H1 (cell line): ENCODE data around the gene CBX2. TPM values are rescaled to one million over a fixed set of nuclear protein-coding genes. Genes with fewer than 3 reads are reported as not detected.

Source experiments
- CTCF ChIA-PET: fragments of 300-600 bp; sonication (Branson Sonifier 250); formaldehyde crosslinking; loops from one replicate; lab custom pipeline; 2021; ENCODE audit not compliant: partially characterized antibody; lab: Charles Lee
- POLR2A ChIA-PET: fragments of 300-600 bp; sonication (Branson Sonifier 250); formaldehyde crosslinking; loops from one replicate; lab custom pipeline; 2021; ENCODE audit warnings: inconsistent platforms; ENCODE audit not compliant: partially characterized antibody; lab: Charles Lee
- DNase-seq, 2 experiments: peaks; one replicate each; pipeline versions ENCODE4 v3.0.0 to v3.0.0-alpha.2; 2010 to 2022; ENCODE audit warnings: low spot score in 2 of 2, low read depth in 1 of 2, mixed read lengths in 1 of 2
- FAIRE-seq: peaks from 2 replicates; lab custom pipeline; 2011; peaks lifted over from hg19 to GRCh38; lab: Jason Lieb, UNC
- H2AFZ ChIP-seq: 2 replicates; pipeline ENCODE4 v1.8.1; 2012; ENCODE audit warnings: low read length, inconsistent platforms
- H2AK5ac ChIP-seq: 2 replicates; pipeline ENCODE4 v1.6.1; 2013; ENCODE audit warnings: low read depth, low read length
- H2BK120ac ChIP-seq: replicated peaks from 2 replicates; pipeline ENCODE3; 2013; ENCODE audit warnings: low read depth, low read length, inconsistent platforms
- H2BK12ac ChIP-seq: 2 replicates; pipeline ENCODE4 v1.6.1; 2013; ENCODE audit warnings: low read depth, low read length
- H2BK15ac ChIP-seq: 2 replicates; pipeline ENCODE4 v1.6.1; 2013; ENCODE audit warnings: low read length
- H2BK20ac ChIP-seq: 2 replicates; pipeline ENCODE4 v1.6.1; 2013; ENCODE audit warnings: low read length
- H2BK5ac ChIP-seq: 2 replicates; pipeline ENCODE4 v1.6.1; 2013; ENCODE audit warnings: low read depth, low read length
- H3K14ac ChIP-seq: 2 replicates; pipeline ENCODE4 v1.6.1; 2013; ENCODE audit warnings: inconsistent platforms; ENCODE audit not compliant: insufficient read length
- H3K18ac ChIP-seq: 2 replicates; pipeline ENCODE4 v1.6.1; 2013; ENCODE audit warnings: low read length; ENCODE audit errors: extremely low read depth
- H3K23ac ChIP-seq: 2 replicates; pipeline ENCODE4 v1.6.1; 2013; ENCODE audit warnings: inconsistent platforms; ENCODE audit not compliant: insufficient read length
- H3K23me2 ChIP-seq: 2 replicates; pipeline ENCODE4 v1.6.1; 2013; ENCODE audit warnings: low read depth, low read length
- H3K27ac ChIP-seq: 2 replicates; pipeline ENCODE4 v1.6.1; 2011; ENCODE audit warnings: low read depth, low read length, inconsistent platforms
- H3K27me3 ChIP-seq, 4 experiments: replicated peaks in 1 of 4; 1 replicate in 1 of 4; 2 replicates in 3 of 4; pipeline versions ENCODE4 v1.6.1 to v1.8.1; 2011 to 2013; ENCODE audit warnings: low read length in 3 of 4, mild to moderate bottlenecking in 3 of 4, inconsistent platforms in 2 of 4, mixed read lengths in 2 of 4, moderate library complexity in 1 of 4; ENCODE audit not compliant: control insufficient read depth in 3 of 4, insufficient read depth in 3 of 4; ENCODE audit errors: extremely low read depth in 1 of 4
- H3K36me3 ChIP-seq, 4 experiments: 2 replicates each; pipeline versions ENCODE4 v1.6.1 to v1.8.1; 2011 to 2013; ENCODE audit warnings: mild to moderate bottlenecking in 4 of 4, low read length in 3 of 4, moderate library complexity in 2 of 4, control low read depth in 1 of 4, inconsistent platforms in 1 of 4; ENCODE audit not compliant: insufficient read depth in 4 of 4, control insufficient read depth in 2 of 4
- H3K4ac ChIP-seq: replicated peaks from 2 replicates; pipeline ENCODE3; 2013; ENCODE audit warnings: low read length, low read depth, mixed read lengths, inconsistent platforms; ENCODE audit not compliant: insufficient read length
- H3K4me1 ChIP-seq, 4 experiments: replicated peaks in 1 of 4; 1 replicate in 1 of 4; 2 replicates in 3 of 4; pipeline versions ENCODE4 v1.6.1 to v1.8.1; 2011 to 2013; ENCODE audit warnings: low read length in 3 of 4, inconsistent platforms in 2 of 4, mixed read lengths in 1 of 4; ENCODE audit not compliant: insufficient read depth in 4 of 4, control insufficient read depth in 3 of 4
- H3K4me2 ChIP-seq, 2 experiments: 2 replicates each; pipeline versions ENCODE4 v1.6.1 to v1.8.1; 2011 to 2013; ENCODE audit warnings: low read depth in 2 of 2, low read length in 2 of 2, control low read depth in 1 of 2, inconsistent platforms in 1 of 2, mild to moderate bottlenecking in 1 of 2; ENCODE audit not compliant: insufficient read depth in 1 of 2
- H3K4me3 ChIP-seq, 4 experiments: fragments of 200-600, 300-600 bp in 1 of 4; sonication (generic), shearing (Covaris generic), sonication (Bioruptor Twin) in 1 of 4; 2 replicates each; pipeline versions ENCODE4 v1.5.1 to v1.8.1; 2011 to 2016; ENCODE audit warnings: low read length in 4 of 4, low read depth in 3 of 4, control low read depth in 2 of 4, inconsistent platforms in 2 of 4, mild to moderate bottlenecking in 2 of 4, mixed read lengths in 1 of 4, moderate library complexity in 1 of 4; ENCODE audit not compliant: insufficient read depth in 2 of 4; ENCODE audit errors: extremely low read depth in 1 of 4
- H3K56ac ChIP-seq: replicated peaks from 2 replicates; pipeline ENCODE3; 2013; ENCODE audit warnings: low read depth, mild to moderate bottlenecking, mixed read lengths, low read length, inconsistent platforms; ENCODE audit not compliant: insufficient read length
- H3K79me1 ChIP-seq: 2 replicates; pipeline ENCODE4 v1.6.1; 2013; ENCODE audit warnings: low read depth, low read length, control low read depth
- H3K79me2 ChIP-seq, 2 experiments: 2 replicates each; pipeline versions ENCODE4 v1.6.1 to v1.8.1; 2012 to 2013; ENCODE audit warnings: low read length in 2 of 2, mild to moderate bottlenecking in 2 of 2, inconsistent platforms in 1 of 2; ENCODE audit not compliant: insufficient read depth in 2 of 2, control insufficient read depth in 1 of 2
- H3K9ac ChIP-seq, 4 experiments: replicated peaks in 1 of 4; 1 replicate in 1 of 4; 2 replicates in 3 of 4; pipeline versions ENCODE4 v1.6.1 to v1.8.1; 2011 to 2013; ENCODE audit warnings: low read depth in 3 of 4, low read length in 3 of 4, control low read depth in 2 of 4, mild to moderate bottlenecking in 2 of 4, moderate library complexity in 2 of 4, inconsistent platforms in 1 of 4; ENCODE audit errors: extremely low read depth in 1 of 4
- H3K9me3 ChIP-seq, 2 experiments: 2 replicates each; pipeline versions ENCODE4 v1.6.1 to v1.8.1; 2012 to 2013; ENCODE audit warnings: mild to moderate bottlenecking in 2 of 2, moderate library complexity in 2 of 2, control low read depth in 1 of 2, inconsistent platforms in 1 of 2, low read depth in 1 of 2, low read length in 1 of 2, mixed read lengths in 1 of 2; ENCODE audit not compliant: insufficient read depth in 2 of 2
- H4K20me1 ChIP-seq, 2 experiments: replicated peaks in 1 of 2; 2 replicates each; pipeline versions ENCODE3 to v1.8.1; 2011 to 2013; ENCODE audit warnings: inconsistent platforms in 2 of 2, low read length in 2 of 2, mild to moderate bottlenecking in 1 of 2; ENCODE audit not compliant: insufficient read depth in 2 of 2, control insufficient read depth in 1 of 2
- H4K5ac ChIP-seq: 2 replicates; pipeline ENCODE4 v1.6.1; 2013; ENCODE audit warnings: low read length, low read depth, mixed read lengths, inconsistent platforms; ENCODE audit not compliant: insufficient read length
- H4K8ac ChIP-seq: 2 replicates; pipeline ENCODE4 v1.8.0; 2013; ENCODE audit warnings: mild to moderate bottlenecking, moderate library complexity, low read length, inconsistent platforms; ENCODE audit not compliant: insufficient read depth; ENCODE audit errors: extremely low read depth
- H4K91ac ChIP-seq: replicated peaks from 2 replicates; pipeline ENCODE3; 2013; ENCODE audit warnings: low read length, mixed read lengths, inconsistent platforms; ENCODE audit not compliant: insufficient read length
- CHD2 ChIP-seq: IDR thresholded peaks from 2 replicates; pipeline ENCODE4 v1.6.1; 2012; ENCODE audit warnings: low read length, improper control_type of control experiment
- CTBP2 ChIP-seq: IDR thresholded peaks from 2 replicates; pipeline ENCODE4 v1.7.0; 2011; ENCODE audit warnings: borderline replicate concordance, mild to moderate bottlenecking, moderate library complexity, mixed read lengths, low read length; ENCODE audit not compliant: insufficient read depth, insufficient read length
- JUN ChIP-seq: IDR thresholded peaks from 2 replicates; pipeline ENCODE4 v1.6.1; 2011; ENCODE audit warnings: low read depth, mild to moderate bottlenecking, improper control_type of control experiment, low read length
- KDM1A ChIP-seq: fragments of 200-600, 300-600 bp; sonication (generic); IDR thresholded peaks from 2 replicates; pipeline ENCODE4 v1.7.1; 2016; ENCODE audit warnings: mild to moderate bottlenecking, low read length, borderline replicate concordance
- PHF8 ChIP-seq: fragments of 200-600 bp; sonication (generic); conservative IDR thresholded peaks from 2 replicates; pipeline ENCODE4 v1.7.1; 2012; ENCODE audit warnings: low read depth, mild to moderate bottlenecking, inconsistent platforms, low read length, moderate library complexity
- RFX5 ChIP-seq: IDR thresholded peaks from 2 replicates; pipeline ENCODE4 v1.6.1; 2011; ENCODE audit warnings: low read depth, low read length, improper control_type of control experiment, borderline replicate concordance
- RNF2 ChIP-seq: fragments of 200-900, 300-1000 bp; sonication (generic); IDR thresholded peaks from 2 replicates; pipeline ENCODE4 v1.7.1; 2016; ENCODE audit warnings: borderline replicate concordance, low read depth, mild to moderate bottlenecking, antibody characterized with exemption, low read length; ENCODE audit not compliant: poor library complexity, severe bottlenecking; ENCODE audit errors: missing control alignments
- SIX5 ChIP-seq: IDR thresholded peaks from 2 replicates; pipeline ENCODE4 v1.6.1; 2011; ENCODE audit warnings: mild to moderate bottlenecking, low read depth, low read length
- SRF ChIP-seq: IDR thresholded peaks from 2 replicates; pipeline ENCODE4 v1.6.1; 2011; ENCODE audit warnings: mild to moderate bottlenecking, low read depth, low read length, moderate library complexity
- TCF12 ChIP-seq: IDR thresholded peaks from 2 replicates; pipeline ENCODE4 v1.6.1; 2011; ENCODE audit warnings: low read depth, mild to moderate bottlenecking, low read length
- YY1 ChIP-seq: IDR thresholded peaks from 2 replicates; pipeline ENCODE4 v1.6.1; 2011; ENCODE audit warnings: low read depth, mild to moderate bottlenecking, low read length
- WGBS, 2 experiments: shearing (Covaris generic) in 1 of 2; methylation state at CpG; one replicate each; pipeline versions ENCODE4 v1.1.6 to v1.1.7; 2013 to 2015; ENCODE audit warnings: low lambda C conversion rate in 2 of 2, mixed read lengths in 2 of 2, inconsistent platforms in 1 of 2, low coverage in 1 of 2, missing lambda C conversion rate in 1 of 2; ENCODE audit not compliant: insufficient replicate concordance in 2 of 2, insufficient coverage in 1 of 2, insufficient read length in 1 of 2; ENCODE audit errors: extremely low coverage in 1 of 2, missing lambda C conversion rate in 1 of 2; 5-methylcytosine and 5-hydroxymethylcytosine counted together
- polyA plus RNA-seq, 7 experiments: library from polyadenylated mRNA; depleted of rRNA in 3 of 7; stranded (reverse) in 5 of 7; unstranded in 2 of 7; fragments of >200 nt in 5 of 7; fragments of 200-250 nt in 2 of 7; gene quantifications; 1 replicate in 5 of 7; 2 replicates in 1 of 7; 4 replicates in 1 of 7; pipeline versions ENCODE4 v1.2.1 to v1.2.3, GENCODE V29; 2011 to 2013; ENCODE audit warnings: missing spikeins in 2 of 7, mixed read lengths in 2 of 7
- total RNA-seq: library from RNA; stranded (reverse); fragmentation: NEBNext Ultra II Directional; extraction: Animal tissue kit (Norgen Biotek cat#: 25700); gene quantifications from 2 replicates; pipeline ENCODE4 v1.2.1, GENCODE V29; 2021
- TF ChIP-seq, protein P1 (sequence below): IDR thresholded peaks from 2 replicates; pipeline ENCODE4 v1.6.1; 2011; ENCODE audit warnings: low read depth, mild to moderate bottlenecking, low read length; ENCODE audit not compliant: insufficient read depth

Gene CBX2
- total and polyA plus RNA-seq, 2 of the 8 experiments (the other 6 are each of a cell fraction or from before 2014, with no cell fraction given) = 64.3 to 83.9 TPM

DNA sequence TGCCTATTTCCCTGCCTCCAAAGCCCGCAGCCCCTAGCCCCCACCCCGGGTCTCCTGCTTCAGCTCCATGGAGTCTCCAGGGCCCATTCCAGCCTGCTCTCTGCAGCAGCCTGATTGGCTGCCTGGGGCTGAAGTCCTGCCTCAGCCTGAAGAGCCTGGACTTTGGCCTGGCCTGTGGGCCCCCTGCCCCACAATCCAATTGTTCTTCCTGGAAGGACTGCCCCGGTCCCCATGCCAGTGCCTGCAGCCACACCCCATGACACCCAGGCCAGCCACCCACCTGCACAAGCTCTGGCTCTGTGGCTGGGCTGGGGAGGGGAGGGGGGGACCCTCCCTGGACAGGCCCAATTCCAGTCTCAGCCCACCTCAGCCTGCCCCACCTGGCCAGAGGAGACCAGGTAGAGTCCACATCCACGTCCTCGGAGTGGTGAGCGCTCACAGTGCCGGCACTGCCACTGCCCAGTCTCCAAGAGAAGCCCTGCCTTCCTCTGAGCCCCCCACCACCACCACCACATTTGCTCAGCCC, 34.9 kb upstream of the CBX2 start:
- H3K9me3 ChIP-seq = no peaks in the 10 kb centered on the region
- ChIA-PET CTCF (interaction anchor here (0.7 to 7.6 kb wide), 16 partner anchors 10 to 262 kb away, joined by 3 to 94 read pairs (median 9); partner anchors contain the start of genes CBX2 and CBX4), POLR2A (interaction anchor here (1.0 to 10.4 kb wide), 3 partner anchors 34 to 46 kb away, joined by 3 to 77 read pairs (median 20); partner anchors contain the start of gene CBX2)
- H2BK15ac ChIP-seq = no peak overlapping the region
- no peak overlapping the region for H3K56ac ChIP-seq
- H3K79me1 ChIP-seq = no peaks in the 10 kb centered on the region
- no peak overlapping the region for H3K4me3 ChIP-seq
- no peak overlapping the region for H2AK5ac ChIP-seq
- H2AFZ ChIP-seq = no peak overlapping the region
- no peak overlapping the region for H2BK120ac ChIP-seq
- 89% methylated on average over 3 of the region's 7 CpGs; no CpG with 5 or more reads in 1 of the 2 experiments for WGBS, 2 experiments
- H4K20me1 ChIP-seq = peaks cover 0 to 11% of the 10 kb centered on the region in 2 experiments
- H2BK5ac ChIP-seq = no peak overlapping the region
- H3K4me1 ChIP-seq = peaks cover 4 to 25% (median 14%) of the 10 kb centered on the region in 4 experiments
- no peak overlapping the region for H3K18ac ChIP-seq
- H4K91ac ChIP-seq = no peak overlapping the region
- H4K5ac ChIP-seq = no peak overlapping the region
- H3K27me3 ChIP-seq = peaks cover 7 to 42% (median 36%) of the 10 kb centered on the region in 4 experiments
- H4K8ac ChIP-seq = no peak overlapping the region
- no peak for DNase-seq
- H3K9ac ChIP-seq = no peak overlapping the region
- no peak overlapping the region for H3K23ac ChIP-seq
- H3K14ac ChIP-seq = no peak overlapping the region
- no peak overlapping the region for H3K27ac ChIP-seq
- no peak overlapping the region for H3K4ac ChIP-seq
- H3K4me2 ChIP-seq = no peak overlapping the region
- H2BK12ac ChIP-seq = no peak overlapping the region
- no peaks in the 10 kb centered on the region for H3K79me2 ChIP-seq
- peaks cover 8% of the 10 kb centered on the region; the same call in 1 of the 2 replicates for H3K23me2 ChIP-seq
- no peak overlapping the region for H2BK20ac ChIP-seq
- H3K36me3 ChIP-seq = 0 out of 8 replicates have a peak, but pooled peaks cover 0 to 1% (median 0%) of the 10 kb centered on the region in 4 experiments
- FAIRE-seq = no peak
- TF ChIP-seq, protein P1, sequence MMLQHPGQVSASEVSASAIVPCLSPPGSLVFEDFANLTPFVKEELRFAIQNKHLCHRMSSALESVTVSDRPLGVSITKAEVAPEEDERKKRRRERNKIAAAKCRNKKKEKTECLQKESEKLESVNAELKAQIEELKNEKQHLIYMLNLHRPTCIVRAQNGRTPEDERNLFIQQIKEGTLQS = no peak
- no peak for TF ChIP-seq YY1
- no peak for TF ChIP-seq RFX5
- TF ChIP-seq TCF12 = no peak
- TF ChIP-seq KDM1A = no peak
- TF ChIP-seq SIX5 = no peak
- no peak for TF ChIP-seq RNF2
- no peak for TF ChIP-seq PHF8
- TF ChIP-seq SRF = no peak
- no peak for TF ChIP-seq CHD2
- TF ChIP-seq JUN = no peak
- TF ChIP-seq CTBP2 = no peak
